A549 (cell line): Measurements from ENCODE around the gene VSIG8.
A peak's percentile ranks its signal among the peaks of the same experiment; 100 is the strongest.

ENCODE experiments used
- BHLHE40 ChIP-seq: IDR thresholded peaks from 2 replicates; pipeline ENCODE4 v1.6.1; 2012; ENCODE audit warnings: low read depth, low read length, inconsistent platforms
- CTCF ChIP-seq: fragments of >200 bp; sonication (Bioruptor Twin); formaldehyde crosslinking; IDR thresholded peaks from 3 replicates; pipeline ENCODE4 v1.5.1; 2016
- EHMT2 ChIP-seq: fragments of 200-600 bp; sonication (generic); IDR thresholded peaks from 2 replicates; pipeline ENCODE4 v1.6.1; 2016; ENCODE audit warnings: antibody characterized with exemption, low read depth, mild to moderate bottlenecking, moderate library complexity
- ELK1 ChIP-seq: fragments of 150-350 bp; IDR thresholded peaks from 2 replicates; pipeline ENCODE4 v1.6.1; 2014; ENCODE audit warnings: low read depth, mild to moderate bottlenecking, low read length
- EP300 ChIP-seq, 2 experiments: fragments of >200 bp; sonication (Bioruptor Twin); formaldehyde crosslinking; IDR thresholded peaks; 2 replicates in 1 of 2; 3 replicates in 1 of 2; pipeline ENCODE4 v1.6.1; 2016 to 2017
- PBX3 ChIP-seq: IDR thresholded peaks from 2 replicates; pipeline ENCODE4 v1.6.1; 2012
- POLR2A ChIP-seq: IDR thresholded peaks from 2 replicates; pipeline ENCODE4 v1.6.1; 2012; ENCODE audit warnings: mild to moderate bottlenecking, low read length
- POLR2AphosphoS2 ChIP-seq: conservative IDR thresholded peaks from 2 replicates; pipeline ENCODE4 v1.6.1; 2012; ENCODE audit warnings: low read length, improper control_type of control experiment, inconsistent platforms

GRCh38 chr1:159881622-159882526, 19.4 kb upstream of the VSIG8 start:
- no peak for TF ChIP-seq CTCF
- TF ChIP-seq EHMT2, result no peak
- TF ChIP-seq PBX3, result no peak
- no peak for TF ChIP-seq POLR2A
- TF ChIP-seq EP300 (IDR thresholded peaks at IDR 0.05), result 0 out of 5 replicates have a peak, but pooled peaks of 1 of the 2 experiments have one; percentile 17
- TF ChIP-seq POLR2AphosphoS2, result no peak
- no peak for TF ChIP-seq BHLHE40
- TF ChIP-seq ELK1, result no peak
